Pulmonary artery endothelial cell (primary cell): ENCODE measurements around the gene RGL1. TPM values are rescaled to one million over a fixed set of nuclear protein-coding genes. Genes with fewer than 3 reads are reported as not detected.
A peak's percentile ranks its signal among the peaks of the same experiment; 100 is the strongest.

Experiments used
- DNase-seq: peaks from one replicate; pipeline ENCODE4 v3.0.0-alpha.2; 2011; ENCODE audit warnings: low read depth, low spot score
- total RNA-seq: library from RNA; depleted of rRNA; stranded (reverse); fragments of >200 nt; gene quantifications from 2 replicates; pipeline ENCODE4 v1.2.3, GENCODE V29; 2014

RGL1 gene
- total RNA-seq, 1 donor from 2014 or later, result 40.8 TPM

DNA sequence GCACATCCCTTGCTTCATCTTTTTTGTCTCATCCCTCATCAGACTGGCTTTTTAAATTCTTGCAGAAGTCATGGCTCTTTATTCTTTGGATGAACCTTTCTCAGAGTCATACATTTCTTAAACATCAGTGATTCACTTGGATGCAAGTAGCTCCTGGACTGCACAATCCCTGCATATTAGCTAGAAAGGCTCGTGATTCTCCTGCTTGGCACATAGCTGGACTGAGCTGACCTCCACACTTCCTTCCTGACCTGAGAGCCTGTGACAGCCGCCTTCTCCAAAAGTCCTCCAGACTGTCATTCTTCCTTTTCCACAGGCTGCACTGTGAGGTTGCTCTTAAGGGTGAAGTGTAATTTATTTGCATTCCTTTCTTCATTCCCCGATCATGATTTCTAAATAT, 109.4 kb downstream of the RGL1 start:
- peak; percentile 32 for DNase-seq

DNA sequence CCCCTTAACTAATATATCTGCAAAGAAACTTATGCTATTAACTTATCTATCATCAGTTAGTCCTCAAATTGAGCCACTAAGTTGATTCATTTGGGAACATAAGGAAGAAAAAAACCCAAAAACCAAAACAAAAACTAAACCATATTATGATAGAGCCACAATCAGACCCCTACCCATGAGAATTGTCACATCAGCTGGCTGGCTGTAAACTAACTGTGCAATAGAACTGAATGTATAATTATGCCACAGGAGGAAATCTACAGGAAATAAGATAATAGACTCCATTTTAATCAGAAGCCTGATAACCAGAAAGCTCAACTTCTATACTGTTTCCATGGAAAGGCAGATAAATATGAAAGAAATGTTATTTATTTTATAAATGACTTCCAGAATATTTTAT, 110.0 kb downstream of the RGL1 start:
- DNase-seq, result no peak

DNA sequence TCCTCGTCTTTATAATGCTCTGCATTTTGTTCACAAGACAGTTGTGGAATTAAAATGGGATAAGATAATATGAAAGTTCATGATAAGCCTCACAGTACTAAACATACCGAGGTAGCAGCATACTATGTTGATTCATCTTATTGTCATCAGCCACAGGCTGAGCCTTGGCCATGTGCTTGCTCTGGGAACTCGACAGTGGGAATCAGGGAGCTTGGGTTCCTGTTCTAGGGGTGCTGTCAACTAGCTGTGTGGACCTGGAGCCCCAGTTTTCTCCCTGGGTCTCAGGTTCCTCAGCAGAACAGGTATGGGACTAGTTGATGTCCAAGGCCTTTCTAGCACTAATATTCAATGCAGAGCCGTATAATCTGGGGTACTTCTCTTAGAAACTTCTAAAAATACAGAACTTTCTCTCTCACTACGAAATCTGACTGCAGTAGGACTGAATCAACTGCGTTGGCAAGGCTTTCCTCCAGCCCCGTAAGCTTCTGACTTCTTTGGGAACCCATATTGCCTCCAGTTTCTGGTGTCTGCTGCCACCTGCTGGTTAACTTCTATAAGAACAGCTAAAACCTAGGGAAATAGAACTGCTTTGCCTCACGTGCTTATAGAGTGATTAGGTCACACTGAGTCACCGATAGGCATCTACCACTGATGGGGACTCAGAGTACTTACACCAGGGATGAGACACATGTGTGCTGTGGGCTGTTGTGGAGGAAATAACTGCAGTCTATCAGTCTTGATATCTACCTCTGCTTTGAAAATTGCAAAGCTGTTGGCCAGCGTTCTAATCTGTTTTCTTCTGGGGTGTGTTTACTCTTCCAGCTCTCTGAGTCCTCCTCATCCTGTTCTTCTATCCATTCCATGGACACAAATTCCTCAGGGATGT, 110.9 kb downstream of the RGL1 start:
- DNase-seq, result peak; percentile 90

DNA sequence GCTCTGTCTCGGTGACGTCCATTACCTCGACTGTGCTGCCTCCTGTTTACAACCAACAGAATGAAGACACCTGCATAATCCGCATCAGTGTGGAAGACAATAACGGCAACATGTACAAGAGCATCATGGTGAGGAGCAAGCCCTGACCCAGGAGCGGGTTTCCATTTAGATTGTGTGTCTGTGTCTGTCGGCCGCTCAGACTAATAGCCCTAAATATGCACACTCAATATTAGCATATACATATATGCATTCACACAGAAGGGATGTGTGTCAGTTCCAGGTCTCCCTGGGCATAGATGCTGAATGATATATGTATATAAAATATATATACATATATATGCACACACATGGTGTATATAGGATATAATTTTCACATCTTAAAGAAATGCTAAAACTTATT, 111.7 kb downstream of the RGL1 start:
- no peak for DNase-seq

DNA sequence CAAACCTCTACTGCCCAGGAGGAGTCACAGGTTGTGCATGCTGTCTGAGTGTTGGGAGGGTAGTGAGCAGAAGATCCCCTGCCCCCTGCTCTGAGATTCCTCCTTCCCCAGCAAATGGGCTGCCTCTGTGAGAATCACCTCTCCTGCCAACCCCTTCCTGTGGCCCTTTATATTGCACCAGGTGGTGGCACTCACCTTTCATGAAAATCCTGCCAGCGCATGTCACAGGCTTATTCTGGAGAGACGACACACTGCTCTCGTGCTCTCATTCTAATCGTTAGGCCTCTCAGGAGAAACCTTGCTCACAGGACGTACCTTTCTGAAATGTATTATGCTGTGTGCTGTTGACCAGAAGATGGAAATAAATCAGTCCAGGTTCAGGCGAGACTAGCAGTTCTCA, 113.7 kb downstream of the RGL1 start:
- no peak for DNase-seq

DNA sequence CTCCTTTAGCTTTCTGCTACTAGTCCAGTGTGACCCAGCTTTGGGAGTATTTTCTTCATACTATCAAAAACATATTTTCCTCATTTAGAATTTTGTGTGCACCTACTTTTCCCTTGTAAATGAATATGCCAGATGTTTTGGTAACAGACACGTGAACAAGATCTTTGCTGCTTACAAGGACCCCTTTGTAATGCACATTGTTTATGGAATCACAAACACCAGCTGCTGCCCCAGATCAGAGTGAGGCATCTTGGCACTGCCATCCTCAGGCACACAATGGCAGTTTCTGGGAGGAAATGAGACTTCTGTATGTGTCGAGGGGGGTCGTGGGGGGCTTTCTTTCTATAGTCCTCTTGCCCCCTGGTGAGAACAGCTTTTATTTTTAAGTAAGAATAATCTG, 115.7 kb downstream of the RGL1 start:
- no peak for DNase-seq

DNA sequence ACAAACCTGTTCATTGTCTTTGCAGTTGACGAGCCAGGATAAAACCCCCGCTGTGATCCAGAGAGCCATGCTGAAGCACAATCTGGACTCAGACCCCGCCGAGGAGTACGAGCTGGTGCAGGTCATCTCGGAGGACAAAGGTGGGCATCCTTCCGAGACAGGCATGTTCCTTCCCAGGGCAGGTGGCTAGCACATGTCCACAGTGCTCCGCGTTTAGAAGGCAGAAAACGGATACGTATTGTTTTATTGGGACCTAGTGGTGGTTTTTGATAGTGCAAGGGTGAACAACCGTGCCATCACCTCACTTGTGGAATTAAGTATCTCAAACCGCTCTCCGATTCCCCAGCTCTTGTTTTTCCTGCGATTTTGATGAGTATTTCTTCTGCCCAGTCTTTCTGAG, 117.3 kb downstream of the RGL1 start:
- no peak for DNase-seq

DNA sequence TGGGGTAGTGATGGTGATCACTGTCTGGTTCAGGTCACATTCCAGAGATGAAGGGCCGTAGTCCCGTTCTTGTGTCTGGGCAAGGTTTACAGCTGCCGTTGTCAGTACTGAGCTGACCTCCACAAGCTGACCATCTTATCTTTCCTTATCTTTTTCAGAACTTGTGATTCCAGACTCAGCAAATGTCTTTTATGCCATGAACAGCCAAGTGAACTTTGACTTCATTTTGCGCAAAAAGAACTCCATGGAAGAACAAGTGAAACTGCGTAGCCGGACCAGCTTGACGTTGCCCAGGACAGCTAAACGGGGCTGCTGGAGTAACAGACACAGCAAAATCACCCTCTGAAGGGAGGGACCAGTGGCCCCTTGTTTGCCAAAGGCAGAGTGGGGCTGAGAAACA, 121.0 kb downstream of the RGL1 start:
- DNase-seq, result no peak

DNA sequence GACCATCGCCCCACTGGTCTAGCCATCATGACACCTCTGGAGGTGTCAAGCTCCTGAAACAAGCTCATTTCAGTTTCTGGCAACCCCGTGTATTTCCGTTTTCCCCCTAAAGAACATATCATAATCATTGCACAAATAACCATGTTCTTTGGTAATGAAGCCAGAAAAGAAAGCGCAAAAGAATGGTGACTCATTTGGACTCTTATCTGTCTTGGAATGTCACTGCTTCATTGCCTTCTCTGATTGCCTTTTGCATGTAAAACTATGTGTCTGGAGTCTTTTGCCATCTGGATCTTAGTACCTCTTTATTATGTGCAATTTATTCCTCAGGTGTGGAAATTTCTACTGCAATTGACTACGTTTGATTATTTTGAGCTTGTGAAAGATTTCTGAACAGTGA, 122.1 kb downstream of the RGL1 start:
- no peak for DNase-seq

DNA sequence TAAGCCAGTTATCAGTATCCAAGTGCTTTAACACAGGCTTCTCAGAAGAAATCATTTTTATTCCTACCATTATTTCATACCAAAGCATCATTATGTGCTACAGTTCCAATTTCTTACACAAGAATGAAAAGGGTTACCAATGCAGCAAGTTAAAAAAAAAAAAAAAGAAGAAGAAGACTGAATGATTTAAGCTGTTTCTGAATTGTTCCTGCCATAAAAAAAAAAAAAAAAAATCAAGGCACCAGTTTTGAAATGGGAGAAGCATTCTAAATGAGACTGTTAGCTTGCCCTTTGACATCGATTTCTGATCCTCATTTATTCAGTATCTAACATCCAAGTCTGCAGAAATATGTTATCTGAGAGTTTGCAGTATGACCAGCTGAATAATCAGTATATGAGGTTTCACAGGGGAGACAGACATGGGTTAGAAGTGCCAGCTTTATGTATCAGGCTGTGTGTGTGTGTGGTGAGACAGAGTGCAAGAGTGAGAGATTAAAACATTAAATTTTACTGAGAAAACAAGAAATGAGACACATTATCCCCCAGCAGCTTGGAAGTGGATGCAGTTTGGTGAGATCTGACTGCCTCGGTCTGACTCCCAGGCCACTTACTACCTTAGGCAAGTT, 126.8 kb downstream of the RGL1 start:
- no peak for DNase-seq

DNA sequence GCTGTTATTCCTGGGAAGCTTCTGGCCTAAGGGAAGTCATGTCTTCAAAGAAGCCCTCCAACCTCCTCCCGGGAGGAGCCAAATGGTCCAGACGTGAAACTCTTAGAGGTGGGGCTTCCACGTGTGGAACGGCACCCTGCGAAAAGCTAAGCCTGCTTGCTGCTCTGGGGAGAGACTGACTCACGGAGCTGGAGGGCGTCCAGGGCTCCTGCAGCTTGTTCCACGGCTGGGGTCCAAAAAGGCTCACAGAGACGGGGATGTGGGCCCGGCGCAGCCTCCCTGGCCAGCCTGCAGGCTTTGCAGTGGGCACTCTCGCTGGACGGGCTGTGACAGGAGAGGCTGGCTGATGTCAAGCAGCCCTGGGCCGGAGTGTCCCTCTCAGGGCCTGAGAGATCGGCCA, 127.5 kb downstream of the RGL1 start:
- no peak for DNase-seq

DNA sequence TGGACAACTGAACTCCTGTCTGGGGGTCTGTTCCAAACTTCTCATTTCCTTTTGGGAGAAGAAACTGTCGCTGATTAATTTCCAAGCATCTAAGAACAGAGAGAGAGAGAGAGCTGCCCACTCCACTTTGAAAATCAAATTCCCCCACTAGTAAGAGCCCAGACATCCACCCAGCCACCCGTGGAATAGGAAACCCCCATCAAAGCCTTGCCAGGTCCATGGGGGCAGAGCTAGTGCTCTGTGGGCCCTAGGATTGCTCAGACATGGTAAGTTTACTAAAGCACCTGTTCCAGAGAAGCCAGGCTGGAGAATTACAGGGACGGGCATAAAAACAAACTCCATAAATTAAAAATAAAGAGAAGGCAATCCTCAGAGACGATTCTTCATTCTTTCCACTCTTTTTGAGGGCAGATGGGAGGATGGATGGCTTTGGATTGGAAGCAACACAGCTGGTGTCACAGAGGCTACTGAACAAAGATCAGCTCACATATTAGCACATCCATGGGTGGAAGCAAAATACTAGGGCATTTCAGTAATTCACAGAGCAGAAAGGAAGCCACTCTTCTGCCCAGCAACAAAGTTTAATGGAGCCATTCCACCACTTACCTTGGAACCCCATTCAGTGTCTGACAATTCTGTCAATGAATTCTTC, 128.7 kb downstream of the RGL1 start:
- DNase-seq, result no peak

DNA sequence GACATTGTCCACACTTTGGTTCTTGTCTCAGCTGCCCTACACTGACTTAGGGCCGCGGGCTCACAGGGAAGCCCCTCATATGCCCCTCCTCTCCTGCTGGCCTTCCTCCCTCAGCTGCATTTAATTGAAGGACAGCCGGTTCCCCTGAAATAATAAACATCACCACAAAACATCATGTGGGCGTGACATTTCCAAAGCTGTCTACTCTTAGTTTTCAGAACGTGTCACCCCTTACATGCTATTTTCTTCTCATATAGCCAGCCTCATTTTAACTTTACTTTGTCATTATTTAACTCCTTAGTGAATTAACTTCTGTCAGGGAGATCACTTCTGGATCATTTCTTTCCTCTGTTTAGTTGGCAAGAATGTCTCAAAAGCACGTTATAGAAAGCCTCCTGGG, 129.4 kb downstream of the RGL1 start:
- DNase-seq, result no peak

DNA sequence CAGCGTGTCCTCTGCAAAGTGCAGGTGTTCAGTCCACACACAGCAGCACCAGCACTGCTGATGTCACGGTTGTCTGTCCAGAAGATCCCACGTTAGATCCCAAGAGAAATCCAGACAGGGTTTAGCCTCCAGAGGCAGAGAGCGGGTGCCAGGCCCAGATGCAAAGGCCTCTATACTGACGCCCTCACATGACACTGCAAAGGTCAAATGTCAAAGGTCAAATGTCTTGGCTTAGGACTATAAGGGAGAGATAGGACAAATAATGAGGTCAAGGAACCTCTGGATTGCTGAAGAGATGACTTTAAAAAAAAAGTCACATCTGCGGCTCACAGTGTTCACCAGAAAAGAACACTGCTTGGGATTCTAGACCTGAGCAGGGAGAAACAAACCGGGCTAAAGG, 131.1 kb downstream of the RGL1 start:
- no peak for DNase-seq

DNA sequence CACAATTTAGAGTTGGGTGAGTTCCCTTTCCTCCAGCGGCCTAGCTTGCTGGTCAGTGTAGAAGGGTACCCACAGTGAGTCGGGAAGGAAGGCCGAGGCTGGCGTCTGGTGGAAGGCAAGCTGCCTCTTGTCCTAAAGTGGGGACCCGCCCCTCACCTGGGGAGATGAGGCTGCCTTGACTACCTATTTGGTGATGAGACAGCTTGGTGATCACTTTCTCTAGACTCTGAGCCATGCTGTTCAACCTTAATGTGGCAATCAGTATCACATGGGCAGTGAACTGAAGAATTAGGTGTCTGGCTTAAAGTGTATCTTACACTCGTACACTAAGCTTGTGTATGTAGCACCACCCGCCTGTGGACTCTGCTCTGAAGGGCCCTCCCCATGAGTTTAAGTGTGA, 131.9 kb downstream of the RGL1 start:
- DNase-seq, result no peak

DNA sequence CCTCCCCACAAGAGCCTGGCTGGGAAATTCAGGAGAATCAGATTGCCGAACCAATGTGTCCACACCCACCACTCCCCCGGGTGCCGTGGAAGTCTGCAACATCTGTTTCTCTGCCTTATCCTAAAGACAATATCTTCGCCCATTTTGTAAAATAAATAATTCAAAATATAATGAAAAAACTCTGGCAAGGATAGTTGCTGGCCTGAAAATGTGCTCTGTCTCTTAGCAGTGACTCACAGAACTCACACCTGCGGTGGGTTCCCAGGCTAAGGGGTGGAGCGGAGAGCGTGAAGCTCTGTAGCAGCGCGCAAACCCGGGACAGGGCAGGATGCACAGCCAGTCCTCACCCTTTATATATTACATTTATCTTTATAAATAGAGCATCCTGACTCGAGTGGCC, 132.7 kb downstream of the RGL1 start:
- DNase-seq, result no peak

DNA sequence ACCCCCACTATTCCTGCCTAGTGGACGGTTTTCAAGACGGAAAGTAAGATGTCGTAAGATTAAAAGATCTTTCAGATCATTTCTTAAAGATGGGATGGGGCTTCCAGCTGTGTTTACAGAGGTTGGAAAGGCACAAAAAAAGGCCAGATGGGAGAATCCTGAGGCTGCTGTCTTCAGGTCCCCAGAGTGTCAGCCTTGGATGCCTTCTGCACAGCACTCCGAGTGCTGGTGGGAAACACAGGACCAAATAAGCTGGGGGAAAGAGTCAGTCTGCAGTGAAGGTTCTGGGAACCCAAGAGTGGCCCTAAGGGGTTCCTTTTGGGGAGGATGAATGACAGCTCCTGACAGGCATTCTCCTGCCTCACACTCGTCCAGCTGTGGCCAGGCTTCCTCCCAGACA, 136.1 kb downstream of the RGL1 start:
- no peak for DNase-seq

DNA sequence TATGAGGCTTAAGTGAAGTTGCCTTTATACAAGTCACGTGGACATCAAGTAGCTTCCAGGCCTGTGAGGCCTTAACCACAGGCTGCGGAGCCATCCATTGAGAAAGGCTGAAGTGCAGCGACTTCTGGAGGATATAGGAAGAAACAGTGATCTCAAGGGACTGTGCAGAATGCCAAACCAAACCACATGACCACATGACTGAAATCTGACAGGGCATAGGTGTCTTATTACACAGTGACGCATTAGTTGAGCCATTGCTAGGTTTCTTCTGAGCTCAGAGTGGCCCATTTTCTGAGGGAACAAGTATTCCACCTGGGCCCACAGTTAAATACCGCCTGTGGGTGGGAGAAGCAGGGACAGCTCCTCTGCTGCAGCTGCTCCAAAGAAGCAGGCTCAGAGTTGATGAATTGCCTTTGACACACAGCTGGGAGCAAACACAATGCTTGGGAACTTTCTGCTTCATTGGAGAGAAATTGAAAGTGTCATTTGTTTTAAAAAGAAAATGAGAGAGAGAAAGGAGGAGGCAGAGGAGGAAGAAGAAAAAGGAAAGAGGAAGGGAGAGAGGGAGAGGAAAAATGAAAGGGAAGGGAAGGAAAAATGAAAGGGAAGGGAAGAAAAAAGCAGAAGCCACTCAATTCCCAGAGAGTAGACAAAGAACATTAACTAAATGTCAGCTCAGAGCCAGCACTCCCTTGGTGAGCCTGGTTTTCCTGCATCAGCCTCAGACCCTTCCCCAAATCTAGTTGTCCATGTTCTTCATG, 138.2 kb downstream of the RGL1 start:
- no peak for DNase-seq

DNA sequence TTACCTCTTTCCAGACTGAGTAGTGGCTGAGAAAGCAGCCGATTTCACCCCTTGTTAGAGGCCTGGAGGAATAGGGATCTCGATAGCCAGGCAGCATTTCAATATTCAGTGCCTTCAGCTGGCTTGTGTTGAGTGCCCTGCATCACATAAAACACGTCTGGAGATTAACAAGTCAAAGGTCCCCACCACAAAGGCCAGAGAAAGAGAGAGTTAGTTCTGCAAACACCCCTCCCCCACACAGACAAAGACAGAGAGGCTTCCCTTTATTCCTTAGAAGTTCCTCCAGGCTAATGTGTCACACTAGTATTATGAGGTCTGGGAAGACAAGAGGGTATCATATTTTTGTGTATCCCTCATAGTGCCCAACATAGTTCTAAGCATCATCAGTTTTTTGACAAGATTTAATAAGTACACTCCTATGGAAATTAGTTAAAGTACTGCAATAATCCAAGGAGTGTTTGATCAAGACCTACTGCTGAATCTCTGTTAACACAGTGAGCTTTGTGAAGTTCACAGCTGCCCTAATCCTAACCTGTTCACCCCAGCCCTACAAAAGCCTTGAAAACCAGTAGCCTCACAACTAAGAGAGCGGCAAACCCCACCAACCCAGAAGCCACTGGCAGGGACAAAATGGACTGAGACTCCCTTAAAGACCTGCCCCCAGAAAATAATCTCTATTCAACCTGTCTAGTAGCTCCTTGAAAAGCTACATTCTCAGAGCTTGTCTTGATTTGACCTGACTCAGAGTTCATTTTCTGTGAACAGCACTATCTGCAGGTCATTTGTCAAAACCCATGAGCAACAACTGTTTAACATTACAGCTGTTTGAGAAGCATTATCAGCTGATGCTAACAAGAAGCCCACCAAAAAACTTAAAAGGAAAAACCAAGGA, 140.8 kb downstream of the RGL1 start:
- DNase-seq, result no peak

DNA sequence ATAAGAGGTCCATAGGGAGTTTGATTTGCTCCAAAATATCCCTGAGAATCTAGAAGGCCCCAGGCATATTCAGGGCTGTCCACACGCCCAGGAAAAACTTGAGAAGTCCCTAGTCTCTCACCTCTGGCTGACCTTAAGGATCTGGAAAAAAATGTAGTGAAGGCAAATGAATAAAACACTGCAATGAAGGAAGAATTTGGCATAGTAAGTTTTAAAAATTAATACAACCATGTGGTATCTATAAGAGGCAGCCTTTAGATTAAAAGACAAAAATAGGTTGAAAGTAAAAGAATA, 141.3 kb downstream of the RGL1 start:
- no peak for DNase-seq

DNA sequence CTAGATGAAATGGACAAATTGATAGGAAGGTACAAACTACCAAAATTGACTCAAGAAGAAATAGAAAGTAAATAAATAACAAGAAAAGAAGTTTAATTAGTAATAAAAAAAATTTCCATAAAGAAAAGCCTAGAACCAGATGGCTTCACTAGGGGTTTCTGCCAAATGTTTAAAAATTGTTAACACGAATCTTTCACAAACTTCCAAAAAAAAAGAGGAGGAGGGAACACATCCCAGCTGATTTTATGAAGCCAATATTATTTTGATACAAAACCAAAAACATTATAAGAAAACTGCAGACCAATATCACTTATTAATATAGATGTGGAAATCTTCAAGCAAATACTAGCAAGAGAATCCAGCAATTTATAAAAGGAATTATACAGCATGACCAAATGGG, 143.1 kb downstream of the RGL1 start:
- DNase-seq, result no peak
